Measurements from ENCODE around the gene CASKIN1.

- TF ChIP-seq POLR2AphosphoS5 (IDR thresholded peaks at IDR 0.05; ENCODE audit: low read depth, low read length) (no peak), EZH2 (IDR thresholded peaks at IDR 0.05) (no peak), CTCF (IDR thresholded peaks at IDR 0.05 in 2 of 3, conservative IDR thresholded peaks at IDR 0.05 in 1 of 3; ENCODE audit: borderline replicate concordance in 1 of 3, insufficient read depth in 1 of 3, low read depth in 2 of 3, low read length in 2 of 3) (no peak), EZH2phosphoT487 (IDR thresholded peaks at IDR 0.05; ENCODE audit: borderline replicate concordance) (no peak), FOSL1 (IDR thresholded peaks at IDR 0.05; ENCODE audit: low read depth) (no peak), EGR1 (IDR thresholded peaks at IDR 0.05; ENCODE audit: low read depth) (no peak), POLR2A (IDR thresholded peaks at IDR 0.05; ENCODE audit: borderline replicate concordance, extremely low read depth, insufficient read depth, insufficient read length) (no peak)
- TF ChIP-seq, protein P1, sequence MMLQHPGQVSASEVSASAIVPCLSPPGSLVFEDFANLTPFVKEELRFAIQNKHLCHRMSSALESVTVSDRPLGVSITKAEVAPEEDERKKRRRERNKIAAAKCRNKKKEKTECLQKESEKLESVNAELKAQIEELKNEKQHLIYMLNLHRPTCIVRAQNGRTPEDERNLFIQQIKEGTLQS (IDR thresholded peaks at IDR 0.05): no peak
- TF ChIP-seq, protein P2, sequence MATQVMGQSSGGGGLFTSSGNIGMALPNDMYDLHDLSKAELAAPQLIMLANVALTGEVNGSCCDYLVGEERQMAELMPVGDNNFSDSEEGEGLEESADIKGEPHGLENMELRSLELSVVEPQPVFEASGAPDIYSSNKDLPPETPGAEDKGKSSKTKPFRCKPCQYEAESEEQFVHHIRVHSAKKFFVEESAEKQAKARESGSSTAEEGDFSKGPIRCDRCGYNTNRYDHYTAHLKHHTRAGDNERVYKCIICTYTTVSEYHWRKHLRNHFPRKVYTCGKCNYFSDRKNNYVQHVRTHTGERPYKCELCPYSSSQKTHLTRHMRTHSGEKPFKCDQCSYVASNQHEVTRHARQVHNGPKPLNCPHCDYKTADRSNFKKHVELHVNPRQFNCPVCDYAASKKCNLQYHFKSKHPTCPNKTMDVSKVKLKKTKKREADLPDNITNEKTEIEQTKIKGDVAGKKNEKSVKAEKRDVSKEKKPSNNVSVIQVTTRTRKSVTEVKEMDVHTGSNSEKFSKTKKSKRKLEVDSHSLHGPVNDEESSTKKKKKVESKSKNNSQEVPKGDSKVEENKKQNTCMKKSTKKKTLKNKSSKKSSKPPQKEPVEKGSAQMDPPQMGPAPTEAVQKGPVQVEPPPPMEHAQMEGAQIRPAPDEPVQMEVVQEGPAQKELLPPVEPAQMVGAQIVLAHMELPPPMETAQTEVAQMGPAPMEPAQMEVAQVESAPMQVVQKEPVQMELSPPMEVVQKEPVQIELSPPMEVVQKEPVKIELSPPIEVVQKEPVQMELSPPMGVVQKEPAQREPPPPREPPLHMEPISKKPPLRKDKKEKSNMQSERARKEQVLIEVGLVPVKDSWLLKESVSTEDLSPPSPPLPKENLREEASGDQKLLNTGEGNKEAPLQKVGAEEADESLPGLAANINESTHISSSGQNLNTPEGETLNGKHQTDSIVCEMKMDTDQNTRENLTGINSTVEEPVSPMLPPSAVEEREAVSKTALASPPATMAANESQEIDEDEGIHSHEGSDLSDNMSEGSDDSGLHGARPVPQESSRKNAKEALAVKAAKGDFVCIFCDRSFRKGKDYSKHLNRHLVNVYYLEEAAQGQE (IDR thresholded peaks at IDR 0.05; ENCODE audit: low read depth): no peak
- TF ChIP-seq, protein P3, sequence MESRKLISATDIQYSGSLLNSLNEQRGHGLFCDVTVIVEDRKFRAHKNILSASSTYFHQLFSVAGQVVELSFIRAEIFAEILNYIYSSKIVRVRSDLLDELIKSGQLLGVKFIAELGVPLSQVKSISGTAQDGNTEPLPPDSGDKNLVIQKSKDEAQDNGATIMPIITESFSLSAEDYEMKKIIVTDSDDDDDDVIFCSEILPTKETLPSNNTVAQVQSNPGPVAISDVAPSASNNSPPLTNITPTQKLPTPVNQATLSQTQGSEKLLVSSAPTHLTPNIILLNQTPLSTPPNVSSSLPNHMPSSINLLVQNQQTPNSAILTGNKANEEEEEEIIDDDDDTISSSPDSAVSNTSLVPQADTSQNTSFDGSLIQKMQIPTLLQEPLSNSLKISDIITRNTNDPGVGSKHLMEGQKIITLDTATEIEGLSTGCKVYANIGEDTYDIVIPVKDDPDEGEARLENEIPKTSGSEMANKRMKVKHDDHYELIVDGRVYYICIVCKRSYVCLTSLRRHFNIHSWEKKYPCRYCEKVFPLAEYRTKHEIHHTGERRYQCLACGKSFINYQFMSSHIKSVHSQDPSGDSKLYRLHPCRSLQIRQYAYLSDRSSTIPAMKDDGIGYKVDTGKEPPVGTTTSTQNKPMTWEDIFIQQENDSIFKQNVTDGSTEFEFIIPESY (IDR thresholded peaks at IDR 0.05; ENCODE audit: extremely low read depth, insufficient replicate concordance, low read length): no peak
- TF ChIP-seq, protein P4, sequence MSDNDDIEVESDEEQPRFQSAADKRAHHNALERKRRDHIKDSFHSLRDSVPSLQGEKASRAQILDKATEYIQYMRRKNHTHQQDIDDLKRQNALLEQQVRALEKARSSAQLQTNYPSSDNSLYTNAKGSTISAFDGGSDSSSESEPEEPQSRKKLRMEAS (IDR thresholded peaks at IDR 0.05): no peak
Observed at GRCh38 chr16:2172688-2173335, 23.6 kb downstream of the CASKIN1 start.
